IPS-18c (cell line): ENCODE results near the gene CACNA1I.

Experiments
- H3K4me3 ChIP-seq: 2 replicates; pipeline ENCODE4 v1.7.0; 2013; ENCODE audit warnings: low read depth, mild to moderate bottlenecking, low read length, moderate library complexity; ENCODE audit not compliant: insufficient read depth
- H3K9me3 ChIP-seq: one replicate; pipeline ENCODE4 v1.6.1; 2013; ENCODE audit warnings: mild to moderate bottlenecking, low read length, moderate library complexity; ENCODE audit not compliant: control insufficient read depth, insufficient read depth

CACNA1I gene

DNA sequence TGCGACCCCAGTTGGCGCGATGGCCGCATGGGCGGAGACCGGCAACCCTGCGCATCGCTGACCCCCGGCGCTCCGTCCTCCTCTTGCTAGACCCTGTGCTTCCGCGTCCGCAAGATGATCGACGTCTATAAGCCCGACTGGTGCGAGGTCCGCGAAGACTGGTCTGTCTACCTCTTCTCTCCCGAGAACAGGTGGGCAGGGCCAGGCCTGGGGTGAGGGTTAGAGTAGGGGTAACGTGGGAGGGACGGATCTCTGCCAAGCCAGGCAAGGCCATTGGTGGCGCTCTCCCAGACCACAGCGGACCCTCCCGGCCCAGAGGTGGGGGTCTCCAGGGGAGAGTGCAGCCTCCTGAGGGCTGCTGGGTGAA is 92.1 kb downstream of the CACNA1I start:
- peak overlapping the region; percentile 60 for H3K4me3 ChIP-seq
- peaks cover 4% of the 10 kb centered on the region for H3K9me3 ChIP-seq

DNA sequence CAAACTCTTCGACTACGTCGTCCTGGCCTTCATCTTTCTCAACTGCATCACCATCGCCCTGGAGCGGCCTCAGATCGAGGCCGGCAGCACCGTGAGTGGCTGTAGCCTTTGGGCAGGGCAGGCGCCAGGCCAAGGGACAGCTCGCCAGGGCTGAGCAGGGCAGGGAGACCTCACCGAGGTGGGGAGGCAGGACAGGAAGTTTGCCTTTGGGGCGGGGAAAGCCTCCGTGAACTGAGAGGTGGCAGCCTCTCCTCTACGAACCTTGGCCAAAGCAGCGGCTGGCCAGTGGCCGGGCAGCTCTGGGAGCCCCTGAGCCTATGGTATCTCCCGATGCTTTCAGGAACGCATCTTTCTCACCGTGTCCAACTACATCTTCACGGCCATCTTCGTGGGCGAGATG is 93.2 kb downstream of the CACNA1I start:
- H3K4me3 ChIP-seq, result 0 out of 2 replicates have a peak overlapping the region, but pooled peaks have one; percentile 17
- H3K9me3 ChIP-seq, result peaks cover 4% of the 10 kb centered on the region

DNA sequence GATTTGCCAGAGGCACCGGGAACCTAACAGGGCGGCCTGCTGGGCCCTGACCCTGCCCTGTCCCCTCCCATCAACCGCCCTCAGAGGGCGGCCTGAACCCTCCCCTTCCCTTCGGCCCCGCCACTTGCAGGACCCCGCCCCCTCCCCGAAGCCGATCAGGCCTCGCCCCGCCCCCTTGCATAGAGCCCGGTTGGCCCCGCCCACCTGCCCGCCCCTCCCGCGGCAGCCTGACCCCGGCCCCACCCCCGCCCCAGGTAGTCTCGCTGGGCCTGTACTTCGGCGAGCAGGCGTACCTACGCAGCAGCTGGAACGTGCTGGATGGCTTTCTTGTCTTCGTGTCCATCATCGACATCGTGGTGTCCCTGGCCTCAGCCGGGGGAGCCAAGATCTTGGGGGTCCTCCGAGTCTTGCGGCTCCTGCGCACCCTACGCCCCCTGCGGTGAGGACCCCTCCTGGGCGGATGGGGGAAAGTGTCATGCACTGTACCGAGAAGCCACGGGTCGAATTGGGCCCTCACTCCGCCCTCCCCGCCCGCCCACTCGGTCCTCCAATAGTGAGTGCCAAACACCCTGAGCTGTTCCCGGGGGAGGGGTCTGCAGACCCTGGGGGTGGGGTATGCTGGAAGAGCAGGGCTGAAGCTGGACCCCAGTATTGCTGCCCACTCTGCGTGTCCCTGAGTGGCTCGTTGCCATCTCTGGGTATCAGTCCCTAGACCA is 94.1 kb downstream of the CACNA1I start:
- Histone ChIP-seq H3K9me3 (peaks cover 4% of the 10 kb centered on the region), H3K4me3 (peak overlapping the region; percentile 55)

DNA sequence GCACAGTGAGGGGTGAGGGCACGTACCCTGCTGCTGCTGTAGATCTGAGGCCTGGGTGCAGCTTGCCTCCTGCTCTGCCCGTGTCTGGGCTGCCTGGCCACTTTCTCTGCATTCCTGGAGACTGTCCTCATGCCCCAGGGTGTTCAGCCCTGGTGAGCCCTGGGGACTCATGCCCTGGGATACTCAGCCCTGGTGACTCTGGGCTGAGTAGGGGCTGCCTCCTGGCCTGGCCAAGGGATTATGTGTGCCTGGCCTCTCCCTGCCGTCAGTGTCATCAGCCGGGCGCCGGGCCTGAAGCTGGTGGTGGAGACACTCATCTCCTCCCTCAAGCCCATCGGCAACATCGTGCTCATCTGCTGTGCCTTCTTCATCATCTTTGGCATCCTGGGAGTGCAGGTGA is 94.7 kb downstream of the CACNA1I start:
- peaks cover 4% of the 10 kb centered on the region for H3K9me3 ChIP-seq
- peak overlapping the region; percentile 55; the same call in 1 of the 2 replicates for H3K4me3 ChIP-seq

DNA sequence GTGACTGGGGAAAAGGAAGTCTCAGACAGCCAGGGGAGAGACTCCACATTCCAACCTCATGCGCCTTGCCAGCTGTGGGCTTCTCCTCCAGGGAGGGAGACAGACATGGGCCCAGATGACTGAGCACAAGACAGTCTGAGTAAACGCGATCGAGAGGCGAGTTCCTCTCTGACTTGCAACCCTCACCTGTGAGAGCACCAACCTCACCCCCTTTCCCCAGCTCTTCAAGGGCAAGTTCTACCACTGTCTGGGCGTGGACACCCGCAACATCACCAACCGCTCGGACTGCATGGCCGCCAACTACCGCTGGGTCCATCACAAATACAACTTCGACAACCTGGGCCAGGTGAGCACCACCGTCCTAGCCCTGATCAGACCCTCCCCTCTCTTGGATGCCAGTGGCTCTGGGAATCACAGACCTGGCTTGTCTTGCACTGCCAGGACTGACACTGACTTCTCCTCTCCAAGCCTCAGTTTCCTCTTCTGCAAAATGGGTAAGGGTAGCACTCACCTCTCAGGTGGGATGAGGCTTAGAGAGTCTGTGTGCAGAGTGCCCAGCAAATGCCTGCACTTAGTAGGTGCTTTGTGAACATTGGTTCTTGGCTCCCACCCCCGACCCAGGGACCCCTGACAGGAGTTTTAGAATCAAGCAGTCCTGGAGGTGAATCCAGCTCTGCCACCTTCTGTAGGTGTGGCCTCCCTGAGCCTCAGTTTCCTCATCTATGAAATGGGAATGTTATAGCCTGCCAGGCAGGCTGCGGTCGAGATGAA is 95.3 kb downstream of the CACNA1I start:
- H3K4me3 ChIP-seq, result no peak overlapping the region

DNA sequence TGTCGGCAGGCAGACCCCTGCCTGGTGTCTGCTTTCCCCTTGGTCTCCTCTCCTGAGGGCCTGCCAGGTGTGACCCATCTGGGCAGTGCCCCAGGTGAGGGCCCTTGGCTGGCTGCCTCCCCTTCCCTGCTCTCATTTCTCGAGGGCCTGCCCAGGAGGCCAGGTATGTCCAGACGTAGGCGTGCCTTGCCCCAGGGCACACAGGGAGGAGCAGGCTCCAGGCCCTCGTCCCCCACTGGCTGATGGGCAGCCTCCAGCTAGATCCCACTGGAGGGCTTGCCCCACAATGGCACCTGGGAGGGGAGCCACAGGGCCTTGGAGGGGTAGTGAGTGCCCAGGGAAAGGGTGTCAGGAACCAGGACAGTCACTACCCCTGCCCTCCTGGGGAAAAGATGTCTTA is 95.9 kb downstream of the CACNA1I start:
- Histone ChIP-seq H3K4me3 (no peak overlapping the region), H3K9me3 (no peaks in the 10 kb centered on the region)

More for the DNA sequence above, 95.3 kb downstream of the CACNA1I start:
- H3K9me3 ChIP-seq, result no peaks in the 10 kb centered on the region

DNA sequence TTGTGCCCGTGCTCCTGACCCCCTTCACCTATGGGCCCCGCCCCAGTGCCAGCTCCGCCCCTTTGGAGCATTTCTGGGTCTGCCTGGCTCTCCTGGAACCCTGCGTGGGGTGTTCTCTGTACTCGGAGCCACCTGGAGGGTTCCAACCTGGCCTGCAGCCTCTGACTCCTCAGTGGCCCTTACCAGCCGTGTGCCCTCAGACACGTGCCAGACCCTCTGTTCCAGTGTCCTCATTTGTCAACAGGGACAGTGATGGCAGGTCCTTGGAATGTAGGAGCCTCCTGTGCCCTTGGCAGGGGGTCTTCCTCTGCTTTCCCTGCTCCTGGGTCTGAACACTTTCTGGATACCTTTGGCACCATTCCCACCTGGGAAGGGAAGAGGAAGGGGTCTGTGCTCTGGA is 96.4 kb downstream of the CACNA1I start:
- Histone ChIP-seq H3K4me3 (no peak overlapping the region), H3K9me3 (no peaks in the 10 kb centered on the region)

DNA sequence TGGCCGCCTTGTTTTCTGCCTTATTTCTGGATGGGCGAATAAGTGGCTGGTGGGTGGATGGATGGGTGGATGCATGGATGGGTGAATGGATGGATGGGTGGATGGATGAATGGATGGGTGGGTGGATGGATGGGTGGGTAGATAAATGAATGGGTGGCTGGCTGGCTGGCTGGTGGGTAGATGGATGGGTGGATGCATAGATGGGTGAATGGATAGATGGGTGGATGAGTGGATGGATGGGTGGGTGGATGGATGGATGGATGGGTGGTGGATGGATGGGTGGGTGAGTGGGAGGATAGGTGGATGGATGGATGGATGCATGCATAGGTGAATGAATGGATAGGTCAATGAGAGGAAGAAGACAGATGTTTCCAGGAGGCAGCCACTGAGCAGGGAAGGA is 98.9 kb downstream of the CACNA1I start:
- H3K4me3 ChIP-seq, result no peak overlapping the region

DNA sequence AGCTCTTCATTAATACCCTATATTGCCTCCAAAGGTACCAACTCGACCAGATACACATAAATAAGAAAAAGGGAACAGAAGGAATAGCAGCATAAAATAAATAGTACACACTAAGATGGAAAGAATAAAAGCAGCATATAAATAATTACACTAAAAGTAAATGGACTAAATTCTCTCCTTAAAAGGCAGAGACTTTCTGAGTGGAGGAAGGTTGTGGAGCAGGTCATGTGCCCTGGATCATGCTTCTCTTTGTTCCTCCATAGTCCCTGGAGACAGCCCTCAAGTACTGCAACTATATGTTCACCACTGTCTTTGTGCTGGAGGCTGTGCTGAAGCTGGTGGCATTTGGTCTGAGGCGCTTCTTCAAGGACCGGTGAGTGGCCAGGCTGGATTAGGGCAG is 101.4 kb downstream of the CACNA1I start:
- no peaks in the 10 kb centered on the region for H3K9me3 ChIP-seq
- no peak overlapping the region for H3K4me3 ChIP-seq

More for the DNA sequence above, 98.9 kb downstream of the CACNA1I start:
- H3K9me3 ChIP-seq, result no peaks in the 10 kb centered on the region

DNA sequence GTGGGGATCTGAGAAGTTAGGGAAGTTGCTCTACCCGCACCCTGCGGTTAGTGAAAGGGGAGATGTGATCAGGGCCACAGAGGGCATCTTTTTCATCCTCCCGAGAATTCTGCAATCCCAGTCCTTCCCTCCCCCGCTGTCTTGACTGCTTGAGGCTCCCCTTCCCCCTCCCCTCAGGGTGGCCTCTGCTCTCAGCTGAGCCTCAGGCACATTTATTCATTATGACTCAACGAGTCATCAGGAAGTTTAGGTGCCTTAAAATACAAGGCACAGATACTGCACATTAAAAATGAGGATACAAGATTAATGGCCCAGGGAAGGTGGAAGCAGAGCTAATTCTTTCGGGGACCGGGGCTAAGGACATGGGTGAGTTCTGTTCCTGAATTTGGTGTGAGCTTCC is 104.0 kb downstream of the CACNA1I start:
- H3K4me3 ChIP-seq, result no peak overlapping the region
- no peaks in the 10 kb centered on the region for H3K9me3 ChIP-seq

DNA sequence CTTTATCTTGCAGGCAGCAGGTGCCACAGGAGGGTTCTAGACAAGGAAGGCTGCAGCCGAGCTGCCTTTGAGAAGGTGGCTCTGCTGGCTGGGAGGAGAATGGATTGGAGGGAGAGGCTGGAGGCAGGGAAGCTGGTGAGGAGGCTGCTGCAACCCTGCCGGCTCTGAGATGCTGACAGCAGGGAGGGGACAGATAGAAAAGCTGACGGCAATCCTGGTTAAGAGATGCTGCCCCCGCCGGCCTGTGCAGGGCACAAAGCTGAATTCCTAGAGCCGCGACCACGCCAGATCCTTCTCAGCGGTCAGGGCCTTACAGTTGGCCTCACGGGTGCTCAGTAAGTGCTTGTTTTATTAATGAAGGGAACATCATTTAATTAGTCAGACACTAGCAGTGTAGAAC is 105.4 kb downstream of the CACNA1I start:
- no peaks in the 10 kb centered on the region for H3K9me3 ChIP-seq

DNA sequence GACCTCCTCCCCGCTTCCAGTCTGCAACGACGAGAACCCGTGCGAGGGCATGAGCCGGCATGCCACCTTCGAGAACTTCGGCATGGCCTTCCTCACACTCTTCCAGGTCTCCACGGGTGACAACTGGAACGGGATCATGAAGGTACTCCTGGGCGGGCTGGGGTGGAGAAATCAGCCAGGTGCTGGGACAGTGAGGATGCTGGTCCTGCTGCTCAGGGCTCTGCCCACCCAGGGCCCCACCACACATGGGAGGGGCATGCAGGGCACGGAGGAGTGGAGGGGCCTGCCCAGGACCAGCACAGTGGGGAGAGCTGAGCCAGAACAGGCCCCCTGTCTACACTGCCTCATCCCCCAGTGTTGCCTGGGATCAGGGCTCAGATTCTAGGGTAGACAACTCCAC is 107.4 kb downstream of the CACNA1I start:
- no peaks in the 10 kb centered on the region for H3K9me3 ChIP-seq

More for the DNA sequence above, 105.4 kb downstream of the CACNA1I start:
- H3K4me3 ChIP-seq, result no peak overlapping the region

DNA sequence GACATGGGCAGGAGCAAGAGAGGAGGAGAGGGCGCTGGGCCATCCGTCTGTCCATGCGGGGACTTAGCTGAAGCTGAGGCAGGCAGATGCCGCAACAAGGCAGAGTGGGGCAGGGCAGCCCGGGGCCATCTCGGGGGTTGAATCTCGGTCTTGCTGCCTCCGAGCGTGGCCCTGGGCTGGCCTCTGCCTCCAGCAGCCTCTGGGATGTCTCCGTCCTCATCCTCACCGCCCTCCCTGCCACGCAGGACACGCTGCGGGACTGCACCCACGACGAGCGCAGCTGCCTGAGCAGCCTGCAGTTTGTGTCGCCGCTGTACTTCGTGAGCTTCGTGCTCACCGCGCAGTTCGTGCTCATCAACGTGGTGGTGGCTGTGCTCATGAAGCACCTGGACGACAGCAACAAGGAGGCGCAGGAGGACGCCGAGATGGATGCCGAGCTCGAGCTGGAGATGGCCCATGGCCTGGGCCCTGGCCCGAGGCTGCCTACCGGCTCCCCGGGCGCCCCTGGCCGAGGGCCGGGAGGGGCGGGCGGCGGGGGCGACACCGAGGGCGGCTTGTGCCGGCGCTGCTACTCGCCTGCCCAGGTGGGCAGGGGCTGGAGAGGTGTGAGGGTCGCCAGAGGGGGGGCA is 108.4 kb downstream of the CACNA1I start:
- H3K9me3 ChIP-seq, result no peaks in the 10 kb centered on the region
- no peak overlapping the region for H3K4me3 ChIP-seq

More for the DNA sequence above, 107.4 kb downstream of the CACNA1I start:
- H3K4me3 ChIP-seq, result no peak overlapping the region

DNA sequence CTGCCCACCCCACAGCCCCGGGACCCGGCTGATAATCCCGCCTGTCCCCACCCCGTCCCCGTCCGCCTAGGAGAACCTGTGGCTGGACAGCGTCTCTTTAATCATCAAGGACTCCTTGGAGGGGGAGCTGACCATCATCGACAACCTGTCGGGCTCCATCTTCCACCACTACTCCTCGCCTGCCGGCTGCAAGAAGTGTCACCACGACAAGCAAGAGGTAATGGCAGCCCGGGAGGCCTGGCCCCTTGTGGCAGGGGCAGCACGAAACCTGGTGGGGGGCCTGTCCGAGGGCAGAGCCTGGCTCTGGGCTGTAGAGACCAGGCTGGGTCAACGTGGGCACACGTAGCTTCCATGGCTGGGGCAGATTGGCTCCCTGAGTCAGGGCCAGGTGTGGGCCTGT is 109.1 kb downstream of the CACNA1I start:
- no peak overlapping the region for H3K4me3 ChIP-seq
- H3K9me3 ChIP-seq, result no peaks in the 10 kb centered on the region

DNA sequence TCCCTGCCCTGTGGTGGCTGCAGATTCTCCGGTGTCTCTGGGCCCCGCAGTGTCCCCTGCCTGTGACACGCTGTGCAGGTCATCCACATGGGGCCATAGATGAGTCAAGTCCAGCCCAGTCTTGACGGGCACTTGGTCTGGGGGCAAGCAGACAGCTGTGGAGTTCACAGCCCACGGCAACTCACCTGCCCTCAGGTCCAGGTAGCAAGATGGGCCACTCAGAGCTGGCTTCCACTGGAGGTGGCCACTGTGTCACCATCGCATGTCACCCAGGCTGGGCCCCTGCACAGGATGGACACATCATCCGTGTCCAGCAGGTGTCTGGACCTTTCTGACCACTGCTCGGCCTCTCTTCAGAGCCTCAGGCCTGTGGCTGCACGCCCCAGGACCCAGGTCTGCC is 109.9 kb downstream of the CACNA1I start:
- no peaks in the 10 kb centered on the region for H3K9me3 ChIP-seq
- no peak overlapping the region for H3K4me3 ChIP-seq

DNA sequence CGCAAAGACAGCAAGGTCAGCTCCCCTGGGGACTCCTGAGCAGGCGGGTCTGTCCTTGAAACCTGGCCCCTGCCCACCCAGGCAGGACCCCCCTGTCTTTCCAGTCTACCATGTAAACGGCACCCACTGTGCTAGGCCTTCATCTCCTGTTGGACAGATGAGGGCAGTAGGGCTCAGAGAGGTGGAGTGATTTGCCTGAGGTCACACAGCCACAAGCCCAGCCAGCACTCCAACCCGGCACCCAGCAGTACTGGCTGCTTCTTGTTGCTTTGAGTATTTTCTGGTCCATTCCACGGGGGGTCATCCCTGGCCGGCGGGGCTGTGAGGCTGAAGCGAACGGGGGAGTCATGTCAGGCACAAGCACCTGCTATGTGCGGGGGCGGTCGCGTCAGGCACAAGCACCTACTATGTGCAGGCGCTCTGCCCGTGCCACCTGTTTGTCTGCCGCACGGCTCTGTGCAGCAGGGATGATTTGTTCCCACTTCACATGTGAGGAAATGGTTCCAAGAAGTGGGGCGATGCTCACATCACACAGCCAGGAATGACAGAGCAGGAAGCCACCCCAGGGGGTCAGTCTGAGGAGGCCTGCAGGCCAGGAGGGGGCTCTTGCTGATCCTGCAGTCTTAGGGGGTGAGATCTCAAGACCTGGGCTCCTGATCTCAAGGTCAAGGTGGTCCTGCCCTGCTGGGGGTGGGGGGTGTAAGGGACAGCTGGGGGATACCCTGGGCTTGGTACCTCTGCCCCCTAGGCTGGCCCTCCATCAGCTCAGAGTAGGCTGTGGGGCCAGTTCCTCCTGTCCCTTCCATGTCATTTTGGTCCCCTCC is 110.7 kb downstream of the CACNA1I start:
- Histone ChIP-seq H3K4me3 (no peak overlapping the region), H3K9me3 (no peaks in the 10 kb centered on the region)

DNA sequence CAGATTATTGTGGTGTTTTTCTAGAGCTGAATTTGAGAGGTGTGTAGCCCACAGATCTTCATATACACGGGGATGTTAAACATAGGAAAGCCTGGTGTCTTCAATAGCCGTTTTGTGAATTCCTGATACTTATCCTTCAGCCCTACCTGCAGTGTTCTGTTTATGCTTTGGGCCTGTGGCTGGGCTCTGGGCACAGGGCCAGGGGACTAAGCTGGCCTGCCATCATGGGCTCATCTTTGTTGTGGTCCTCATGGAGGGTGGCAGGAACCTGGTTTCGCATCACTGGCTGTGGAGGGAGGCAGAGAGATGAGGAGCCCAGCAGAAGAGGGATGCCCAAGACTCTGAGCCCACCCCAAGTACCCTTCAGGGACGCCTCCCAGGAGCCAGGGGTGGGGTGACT is 112.4 kb downstream of the CACNA1I start:
- H3K9me3 ChIP-seq, result no peaks in the 10 kb centered on the region
- no peak overlapping the region for H3K4me3 ChIP-seq
